Hematopoietic multipotent progenitor cell treated with erythropoietin and hydrocortisone succinate and interleukin-3 and kit ligand, for 15 days (in vitro differentiated cells): ENCODE data around the gene PGM1.

ENCODE experiments used
- DNase-seq: peaks from one replicate; pipeline ENCODE4 v3.0.0-alpha.2; 2015; ENCODE audit warnings: low spot score

PGM1 gene

GRCh38 chr1:63633281-63633680, 40.1 kb downstream of the PGM1 start:
- DNase-seq: no peak

- no peak for DNase-seq
Measured at GRCh38 chr1:63634471-63634870, 41.3 kb downstream of the PGM1 start.

- DNase-seq: no peak
Measured at GRCh38 chr1:63635681-63636080, 42.5 kb downstream of the PGM1 start.

GRCh38 chr1:63636192-63637105, 43.2 kb downstream of the PGM1 start:
- DNase-seq: no peak

DNA sequence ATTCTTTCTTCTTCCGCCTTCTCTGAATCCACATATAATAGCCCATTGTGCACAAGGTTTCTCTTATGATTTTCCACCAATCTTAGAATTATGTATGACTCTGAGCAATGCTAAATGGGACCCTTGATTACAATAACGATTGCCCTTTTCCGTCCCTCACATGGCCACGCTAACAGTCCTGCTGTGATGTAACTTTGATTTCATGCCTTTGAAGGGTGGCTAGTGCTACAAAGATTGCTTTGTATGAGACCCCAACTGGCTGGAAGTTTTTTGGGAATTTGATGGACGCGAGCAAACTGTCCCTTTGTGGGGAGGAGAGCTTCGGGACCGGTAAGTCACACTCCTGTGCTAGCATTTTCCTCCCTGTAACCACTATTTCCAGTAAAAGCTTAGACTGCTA, 45.3 kb downstream of the PGM1 start:
- DNase-seq: no peak

- no peak for DNase-seq
Measured at GRCh38 chr1:63638875-63639274, 45.7 kb downstream of the PGM1 start.

DNA sequence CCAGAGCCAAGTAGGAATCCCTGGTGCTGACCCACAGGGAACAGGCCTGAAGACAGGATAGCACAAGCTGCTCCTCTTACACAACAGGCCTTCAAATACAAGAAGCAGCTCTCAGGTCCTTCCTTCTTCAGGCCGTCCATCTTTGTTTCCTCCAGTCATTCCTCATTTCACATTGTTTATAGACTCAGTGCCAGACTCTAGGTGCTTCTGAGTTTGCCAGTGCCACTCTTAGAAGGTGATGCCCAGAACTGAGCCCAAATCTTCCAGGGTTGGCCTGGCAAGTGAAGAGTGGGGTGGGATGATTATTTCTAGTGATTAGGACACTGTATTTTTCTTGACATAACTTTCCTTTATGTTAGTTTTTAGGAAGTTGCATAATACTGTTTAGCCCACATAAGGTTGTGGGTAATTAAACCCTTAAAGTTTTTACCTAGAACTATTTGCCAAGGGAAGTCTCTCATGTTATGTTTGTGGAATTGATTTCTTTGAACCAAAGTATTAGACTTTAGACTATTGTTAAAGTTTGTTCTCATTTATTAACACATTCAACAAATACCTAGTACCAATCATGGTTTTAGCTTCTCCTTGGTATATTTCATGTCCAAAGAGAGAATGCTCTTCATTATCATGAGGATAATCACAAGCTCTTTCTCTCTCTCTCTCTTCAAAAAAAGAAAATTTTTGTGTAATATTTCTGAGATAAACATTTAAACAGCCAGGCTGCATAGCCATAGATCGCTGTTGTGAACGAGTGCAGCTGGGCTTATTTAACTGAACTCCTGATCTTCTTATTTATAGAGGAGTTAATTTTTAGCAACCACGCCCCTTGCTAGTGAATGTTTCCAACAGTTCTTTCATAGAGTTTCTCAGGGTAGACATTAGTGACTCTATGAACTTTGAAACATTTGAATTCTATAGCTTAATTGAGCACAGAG, 47.7 kb downstream of the PGM1 start:
- DNase-seq: no peak

- no peak for DNase-seq
Measured at GRCh38 chr1:63641615-63642014, 48.4 kb downstream of the PGM1 start.

DNA sequence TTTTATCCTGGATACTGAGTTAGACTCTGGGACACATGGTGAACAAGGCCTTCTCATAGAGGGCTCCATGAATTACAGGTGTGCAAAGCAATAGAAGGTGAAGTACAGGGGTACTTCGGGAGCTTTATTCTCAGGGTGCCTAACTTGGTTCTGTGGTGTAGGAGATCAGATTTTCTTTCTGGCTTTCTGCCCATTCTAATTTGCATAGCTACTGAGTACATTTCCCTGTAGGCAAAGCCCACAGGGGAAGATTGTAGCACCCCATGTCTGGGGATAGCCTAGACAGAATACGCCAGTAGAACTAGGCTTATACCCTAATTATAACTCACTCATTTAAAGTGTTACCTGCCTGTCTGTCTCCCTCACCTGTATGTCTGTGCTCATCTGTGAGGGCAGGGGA, 49.7 kb downstream of the PGM1 start:
- no peak for DNase-seq

GRCh38 chr1:63643517-63643916, 50.3 kb downstream of the PGM1 start:
- no peak for DNase-seq

GRCh38 chr1:63643926-63644325, 50.7 kb downstream of the PGM1 start:
- no peak for DNase-seq

DNA sequence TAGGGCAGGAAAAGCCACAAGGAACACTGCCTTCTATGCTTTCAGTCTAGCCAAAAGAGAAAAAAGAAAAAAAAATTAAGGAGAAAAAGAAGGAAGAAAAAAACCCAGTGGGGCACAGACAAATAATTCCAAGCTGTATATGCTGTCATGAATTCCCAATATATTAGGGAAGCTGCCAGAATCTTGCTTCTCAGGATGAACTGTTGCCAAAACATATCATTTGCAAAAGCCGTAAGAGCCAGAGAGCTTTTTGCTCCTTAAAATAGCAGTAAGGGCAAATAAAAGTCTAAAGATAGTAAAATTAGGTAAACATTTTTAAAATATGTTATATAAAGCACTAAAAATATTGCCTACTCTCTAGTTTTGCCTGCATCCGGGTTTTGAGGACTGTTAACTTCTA, 52.1 kb downstream of the PGM1 start:
- no peak for DNase-seq

GRCh38 chr1:63648689-63649088, 55.5 kb downstream of the PGM1 start:
- no peak for DNase-seq

DNA sequence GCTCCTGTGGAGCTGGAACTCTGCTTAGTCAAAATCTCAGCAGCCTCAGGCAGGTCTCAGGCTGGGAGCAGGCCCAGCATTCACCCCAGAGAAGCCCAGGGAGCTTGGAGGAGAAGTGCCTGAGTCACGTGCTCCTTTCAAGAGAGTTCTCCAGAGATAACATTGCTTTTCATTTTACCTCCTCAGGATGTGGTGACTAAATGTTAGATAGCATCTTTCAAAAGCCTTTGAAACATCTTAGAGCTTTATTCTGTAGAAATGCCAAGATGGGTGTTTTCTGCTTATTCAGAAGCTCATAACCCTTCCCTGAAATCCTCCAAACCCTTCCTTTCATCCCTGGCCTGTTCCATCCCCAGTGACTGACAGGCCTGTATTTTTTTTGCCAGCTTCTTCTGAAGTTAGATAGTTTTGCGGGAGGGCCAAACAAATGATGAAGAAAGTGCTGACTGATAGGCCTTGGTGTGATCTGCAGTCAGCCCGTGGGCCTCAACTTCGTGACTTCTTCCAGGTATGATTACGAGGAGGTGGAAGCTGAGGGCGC, 58.0 kb downstream of the PGM1 start:
- no peak for DNase-seq

- DNase-seq: no peak
Measured at GRCh38 chr1:63653976-63654375, 60.8 kb downstream of the PGM1 start.

DNA sequence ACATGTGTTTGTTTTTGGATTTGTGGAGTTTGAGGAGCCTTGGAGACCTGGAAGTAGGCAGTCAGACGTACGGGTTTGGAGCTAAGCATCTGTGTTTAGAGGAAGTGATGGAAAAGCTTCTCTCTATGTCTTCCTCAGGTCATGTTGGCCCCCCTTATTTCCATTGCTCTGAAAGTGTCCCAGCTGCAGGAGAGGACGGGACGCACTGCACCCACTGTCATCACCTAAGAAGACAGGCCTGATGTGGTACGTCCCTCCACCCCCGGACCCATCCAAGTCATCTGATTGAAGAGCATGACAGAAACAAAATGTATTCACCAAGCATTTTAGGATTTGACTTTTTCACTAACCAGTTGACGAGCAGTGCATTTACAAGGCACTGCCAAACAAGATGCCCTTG, 66.2 kb downstream of the PGM1 start:
- DNase-seq: no peak

GRCh38 chr1:63662056-63662836, 69.0 kb downstream of the PGM1 start:
- DNase-seq: no peak

DNA sequence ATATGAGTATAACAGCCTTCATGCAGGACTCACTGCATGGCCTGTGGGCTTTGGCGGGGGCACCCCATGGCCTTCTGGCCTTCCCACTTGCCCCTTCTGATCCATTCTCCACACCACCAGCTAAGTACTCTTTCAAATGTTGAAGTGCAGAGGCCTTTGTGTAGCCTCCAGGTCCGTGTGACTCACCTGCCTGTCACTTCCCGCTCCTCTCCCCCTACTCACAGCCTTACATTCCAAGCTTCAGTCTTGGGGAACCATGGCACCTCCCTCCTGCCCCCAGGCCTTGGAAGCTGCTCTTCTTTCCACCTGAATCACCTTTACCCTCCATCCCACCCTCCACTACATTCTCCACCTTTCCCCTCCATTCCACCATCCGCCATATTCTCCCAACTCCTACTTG, 69.6 kb downstream of the PGM1 start:
- DNase-seq: no peak

DNA sequence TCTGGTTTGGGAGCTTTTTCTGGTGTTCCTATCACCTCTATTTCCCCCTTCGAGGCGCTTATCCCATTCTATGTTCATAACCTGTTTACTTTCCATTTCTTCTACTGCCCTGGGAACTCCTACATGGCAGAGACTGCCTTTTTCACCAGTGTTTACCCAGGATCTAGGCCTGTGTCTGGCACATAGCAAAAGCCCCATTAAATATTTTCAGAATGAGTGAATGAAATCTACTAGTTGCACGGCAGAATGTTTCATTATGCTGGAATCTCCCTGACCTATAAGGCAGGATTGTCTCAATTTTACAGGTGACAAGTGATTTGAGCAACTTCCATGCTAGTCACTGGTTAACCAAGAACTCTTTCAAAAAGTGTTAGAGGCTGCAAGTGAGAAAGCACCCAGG, 70.1 kb downstream of the PGM1 start:
- DNase-seq: no peak

GRCh38 chr1:63663873-63664272, 70.7 kb downstream of the PGM1 start:
- DNase-seq: no peak

DNA sequence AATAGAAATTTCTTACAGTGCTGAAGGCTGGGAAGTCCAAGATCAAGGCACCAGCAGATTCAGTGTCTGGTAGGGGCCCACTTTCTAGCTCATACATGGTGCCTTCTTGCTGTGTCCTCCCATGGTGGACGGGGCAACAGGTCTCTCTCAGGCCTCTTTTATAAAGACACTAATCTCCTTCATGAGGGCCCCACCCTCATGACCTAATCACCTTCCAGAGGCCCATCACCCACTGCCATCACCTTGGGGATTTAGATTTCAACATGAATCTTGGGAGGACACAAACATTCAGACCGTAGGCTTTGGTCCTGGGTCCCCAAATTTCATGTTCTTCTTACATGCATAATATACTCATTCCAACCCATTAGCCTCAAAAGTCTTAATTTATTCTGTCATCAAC, 71.5 kb downstream of the PGM1 start:
- DNase-seq: no peak

GRCh38 chr1:63665410-63665809, 72.2 kb downstream of the PGM1 start:
- no peak for DNase-seq
